T follicular helper cell (primary cell): ENCODE results near the gene COL15A1.

Source experiments
- DNase-seq: peaks from one replicate; pipeline ENCODE4 v3.0.0-alpha.2; 2020; ENCODE audit warnings: low read depth

COL15A1 gene

GRCh38 chr9:99037769-99038483, 94.2 kb downstream of the COL15A1 start:
- no peak for DNase-seq

GRCh38 chr9:99038484-99038820, 94.7 kb downstream of the COL15A1 start:
- DNase-seq, result no peak

- no peak for DNase-seq
Measured at GRCh38 chr9:99039505-99040182, 95.9 kb downstream of the COL15A1 start.

GRCh38 chr9:99040251-99040900, 96.7 kb downstream of the COL15A1 start:
- no peak for DNase-seq

- DNase-seq, result no peak
Measured at GRCh38 chr9:99040911-99041582, 97.3 kb downstream of the COL15A1 start.

- DNase-seq, result no peak
Measured at GRCh38 chr9:99041618-99042017, 97.9 kb downstream of the COL15A1 start.

- no peak for DNase-seq
Measured at GRCh38 chr9:99042620-99043019, 98.9 kb downstream of the COL15A1 start.

GRCh38 chr9:99044827-99045226, 101.1 kb downstream of the COL15A1 start:
- no peak for DNase-seq

GRCh38 chr9:99046068-99046467, 102.4 kb downstream of the COL15A1 start:
- DNase-seq, result no peak

GRCh38 chr9:99046542-99047071, 102.9 kb downstream of the COL15A1 start:
- DNase-seq, result no peak

GRCh38 chr9:99049228-99049627, 105.5 kb downstream of the COL15A1 start:
- no peak for DNase-seq

GRCh38 chr9:99049641-99050040, 105.9 kb downstream of the COL15A1 start:
- no peak for DNase-seq

- DNase-seq, result no peak
Measured at GRCh38 chr9:99050292-99050911, 106.7 kb downstream of the COL15A1 start.

GRCh38 chr9:99050924-99051323, 107.2 kb downstream of the COL15A1 start:
- no peak for DNase-seq

- no peak for DNase-seq
Measured at GRCh38 chr9:99051406-99051805, 107.7 kb downstream of the COL15A1 start.

- no peak for DNase-seq
Measured at GRCh38 chr9:99051851-99052250, 108.1 kb downstream of the COL15A1 start.

GRCh38 chr9:99052815-99053715, 109.4 kb downstream of the COL15A1 start:
- DNase-seq, result no peak

GRCh38 chr9:99054581-99054980, 110.9 kb downstream of the COL15A1 start:
- no peak for DNase-seq

- DNase-seq, result no peak
Measured at GRCh38 chr9:99055384-99055783, 111.7 kb downstream of the COL15A1 start.

- no peak for DNase-seq
Measured at GRCh38 chr9:99056186-99056585, 112.5 kb downstream of the COL15A1 start.
